Effector memory CD4-positive, alpha-beta T cell (primary cell): ENCODE data around the gene LMAN2.

ENCODE experiments used
- DNase-seq, 3 donors: peaks; one replicate each; pipeline ENCODE4 v3.0.0-alpha.2; 2020
- H3K27ac ChIP-seq: 2 replicates; pipeline ENCODE4 v1.7.0; 2013; ENCODE audit warnings: mild to moderate bottlenecking, low read length, moderate library complexity; ENCODE audit not compliant: insufficient read depth, poor library complexity, severe bottlenecking
- H3K27me3 ChIP-seq: replicated peaks from 2 replicates; pipeline ENCODE4 v1.7.0; 2013; ENCODE audit warnings: mild to moderate bottlenecking, low read length; ENCODE audit not compliant: insufficient read depth, control insufficient read depth, poor library complexity, severe bottlenecking
- H3K36me3 ChIP-seq: 2 replicates; pipeline ENCODE4 v1.7.0; 2013; ENCODE audit warnings: mild to moderate bottlenecking, low read length, moderate library complexity; ENCODE audit not compliant: control insufficient read depth, insufficient read depth
- H3K4me1 ChIP-seq: 2 replicates; pipeline ENCODE4 v1.7.0; 2013; ENCODE audit warnings: low read length, mild to moderate bottlenecking; ENCODE audit not compliant: control insufficient read depth, insufficient read depth, poor library complexity, severe bottlenecking
- H3K4me3 ChIP-seq: 2 replicates; pipeline ENCODE4 v1.7.0; 2013; ENCODE audit warnings: low read length, low read depth, mild to moderate bottlenecking; ENCODE audit not compliant: insufficient read depth, poor library complexity, severe bottlenecking
- H3K9me3 ChIP-seq: 2 replicates; pipeline ENCODE4 v1.7.0; 2013; ENCODE audit warnings: mild to moderate bottlenecking, low read length, moderate library complexity; ENCODE audit not compliant: control insufficient read depth

The LMAN2 gene

GRCh38 chr5:177335701-177336065 is 15.8 kb downstream of the LMAN2 start:
- H3K27ac ChIP-seq, result no peak overlapping the region
- no peak overlapping the region for H3K4me3 ChIP-seq
- H3K27me3 ChIP-seq, result no peaks in the 10 kb centered on the region
- H3K4me1 ChIP-seq, result no peaks in the 10 kb centered on the region
- H3K9me3 ChIP-seq, result no peaks in the 10 kb centered on the region
- peaks cover 93% of the 10 kb centered on the region for H3K36me3 ChIP-seq
- no peak for DNase-seq

GRCh38 chr5:177334781-177335700 is 16.4 kb downstream of the LMAN2 start:
- H3K27me3 ChIP-seq, result no peaks in the 10 kb centered on the region
- H3K4me1 ChIP-seq, result no peaks in the 10 kb centered on the region
- H3K9me3 ChIP-seq, result no peaks in the 10 kb centered on the region
- no peak overlapping the region for H3K27ac ChIP-seq
- no peak for DNase-seq
- H3K4me3 ChIP-seq, result no peak overlapping the region
- H3K36me3 ChIP-seq, result peaks cover 95% of the 10 kb centered on the region

- no peaks in the 10 kb centered on the region for H3K9me3 ChIP-seq
- H3K4me3 ChIP-seq, result no peak overlapping the region
- H3K36me3 ChIP-seq, result peaks cover 87% of the 10 kb centered on the region
- H3K4me1 ChIP-seq, result no peaks in the 10 kb centered on the region
- no peaks in the 10 kb centered on the region for H3K27me3 ChIP-seq
- no peak for DNase-seq
- H3K27ac ChIP-seq, result no peak overlapping the region
Measured at GRCh38 chr5:177334155-177334551, 17.3 kb downstream of the LMAN2 start.

GRCh38 chr5:177333420-177334154 is 17.9 kb downstream of the LMAN2 start:
- no peak for DNase-seq
- Histone ChIP-seq H3K27ac (no peak overlapping the region), H3K4me1 (no peaks in the 10 kb centered on the region), H3K27me3 (no peaks in the 10 kb centered on the region), H3K4me3 (no peak overlapping the region), H3K9me3 (no peaks in the 10 kb centered on the region), H3K36me3 (peaks cover 81% of the 10 kb centered on the region)

GRCh38 chr5:177332896-177333260 is 18.6 kb downstream of the LMAN2 start:
- no peak overlapping the region for H3K27ac ChIP-seq
- H3K4me1 ChIP-seq, result no peaks in the 10 kb centered on the region
- no peak for DNase-seq
- no peaks in the 10 kb centered on the region for H3K27me3 ChIP-seq
- no peak overlapping the region for H3K4me3 ChIP-seq
- H3K9me3 ChIP-seq, result no peaks in the 10 kb centered on the region
- H3K36me3 ChIP-seq, result peaks cover 74% of the 10 kb centered on the region

- no peak overlapping the region for H3K4me3 ChIP-seq
- no peaks in the 10 kb centered on the region for H3K9me3 ChIP-seq
- H3K27me3 ChIP-seq, result no peaks in the 10 kb centered on the region
- H3K36me3 ChIP-seq, result peaks cover 68% of the 10 kb centered on the region
- no peak overlapping the region for H3K27ac ChIP-seq
- H3K4me1 ChIP-seq, result no peaks in the 10 kb centered on the region
- DNase-seq, result no peak
Measured at GRCh38 chr5:177332031-177332895, 19.2 kb downstream of the LMAN2 start.

GRCh38 chr5:177330991-177331842 is 20.3 kb downstream of the LMAN2 start:
- peaks cover 57% of the 10 kb centered on the region for H3K36me3 ChIP-seq
- no peak for DNase-seq

GRCh38 chr5:177329883-177330282 is 21.6 kb downstream of the LMAN2 start:
- Histone ChIP-seq H3K36me3 (peaks cover 44% of the 10 kb centered on the region), H3K27me3 (no peaks in the 10 kb centered on the region), H3K4me3 (no peak overlapping the region), H3K9me3 (no peaks in the 10 kb centered on the region), H3K4me1 (no peaks in the 10 kb centered on the region), H3K27ac (no peak overlapping the region)
- no peak for DNase-seq

More at GRCh38 chr5:177330991-177331842, 20.3 kb downstream of the LMAN2 start:
- H3K9me3 ChIP-seq, result no peaks in the 10 kb centered on the region
- no peaks in the 10 kb centered on the region for H3K27me3 ChIP-seq
- no peak overlapping the region for H3K27ac ChIP-seq
- no peak overlapping the region for H3K4me3 ChIP-seq
- H3K4me1 ChIP-seq, result no peaks in the 10 kb centered on the region

- H3K27ac ChIP-seq, result no peak overlapping the region
- DNase-seq, result no peak
Measured at GRCh38 chr5:177328545-177329231, 22.8 kb downstream of the LMAN2 start.

More at GRCh38 chr5:177328545-177329231, 22.8 kb downstream of the LMAN2 start:
- Histone ChIP-seq H3K9me3 (no peaks in the 10 kb centered on the region), H3K36me3 (peaks cover 32% of the 10 kb centered on the region), H3K4me1 (no peaks in the 10 kb centered on the region), H3K4me3 (no peak overlapping the region), H3K27me3 (no peaks in the 10 kb centered on the region)
